IPS-20b (cell line): ENCODE measurements around the gene JAKMIP1.

ENCODE experiments used
- H3K27ac ChIP-seq: one replicate; pipeline ENCODE4 v1.5.1; 2013; ENCODE audit warnings: low read length
- H3K27me3 ChIP-seq: 2 replicates; pipeline ENCODE4 v1.6.1; 2013; ENCODE audit warnings: mild to moderate bottlenecking, low read length, inconsistent platforms; ENCODE audit not compliant: insufficient read depth
- H3K36me3 ChIP-seq: 2 replicates; pipeline ENCODE4 v1.6.1; 2013; ENCODE audit warnings: low read depth, mild to moderate bottlenecking, inconsistent platforms, low read length, moderate library complexity; ENCODE audit not compliant: insufficient read depth
- H3K4me1 ChIP-seq: 2 replicates; pipeline ENCODE4 v1.6.1; 2013; ENCODE audit warnings: mild to moderate bottlenecking, control low read depth, inconsistent platforms, low read length, moderate library complexity; ENCODE audit not compliant: insufficient read depth
- H3K4me3 ChIP-seq: 2 replicates; pipeline ENCODE4 v1.5.1; 2013; ENCODE audit warnings: mild to moderate bottlenecking, low read length, inconsistent platforms
- H3K9ac ChIP-seq: 2 replicates; pipeline ENCODE4 v1.6.1; 2013; ENCODE audit warnings: low read depth, mild to moderate bottlenecking, inconsistent platforms, low read length, moderate library complexity
- H3K9me3 ChIP-seq: 2 replicates; pipeline ENCODE4 v1.6.1; 2013; ENCODE audit warnings: mild to moderate bottlenecking, low read depth, low read length, inconsistent platforms; ENCODE audit not compliant: insufficient read depth

JAKMIP1 gene

GRCh38 chr4:6092971-6093370 is 107.4 kb downstream of the JAKMIP1 start:
- H3K36me3 ChIP-seq, result no peaks in the 10 kb centered on the region

DNA sequence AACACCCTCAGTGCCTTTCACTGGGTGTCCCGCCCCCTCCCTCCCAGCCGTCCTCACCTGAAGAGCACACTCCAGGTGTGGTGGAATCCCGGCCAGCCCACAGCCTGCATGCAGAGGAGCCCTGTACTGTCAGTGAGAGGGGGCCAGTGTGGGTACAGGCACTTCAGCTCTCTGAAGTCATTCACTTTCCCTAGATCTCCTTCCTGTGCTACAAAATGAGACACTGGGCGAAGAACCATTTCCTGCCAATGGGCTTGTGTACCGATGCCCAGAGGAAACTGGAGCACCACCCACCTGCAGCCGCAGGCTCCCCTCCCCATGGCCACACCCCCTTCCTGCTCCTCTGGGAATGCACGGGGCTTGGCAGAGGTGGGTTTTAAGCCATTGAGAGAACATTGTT is 108.2 kb downstream of the JAKMIP1 start:
- Histone ChIP-seq H3K27me3 (no peaks in the 10 kb centered on the region; the same call in 1 of the 2 replicates), H3K27ac (no peak overlapping the region), H3K4me1 (peaks cover 4% of the 10 kb centered on the region; the same call in 1 of the 2 replicates), H3K36me3 (no peaks in the 10 kb centered on the region), H3K9ac (no peak overlapping the region), H3K4me3 (no peak overlapping the region), H3K9me3 (no peaks in the 10 kb centered on the region)

More at GRCh38 chr4:6092971-6093370, 107.4 kb downstream of the JAKMIP1 start:
- peaks cover 4% of the 10 kb centered on the region; the same call in 1 of the 2 replicates for H3K4me1 ChIP-seq
- no peak overlapping the region for H3K9ac ChIP-seq
- H3K9me3 ChIP-seq, result no peaks in the 10 kb centered on the region
- H3K27me3 ChIP-seq, result no peaks in the 10 kb centered on the region; the same call in 1 of the 2 replicates
- H3K27ac ChIP-seq, result no peak overlapping the region
- H3K4me3 ChIP-seq, result no peak overlapping the region

- Histone ChIP-seq H3K4me3 (no peak overlapping the region), H3K9ac (no peak overlapping the region), H3K4me1 (peaks cover 4% of the 10 kb centered on the region; the same call in 1 of the 2 replicates), H3K27ac (no peak overlapping the region), H3K9me3 (no peaks in the 10 kb centered on the region), H3K36me3 (no peaks in the 10 kb centered on the region), H3K27me3 (no peaks in the 10 kb centered on the region; the same call in 1 of the 2 replicates)
Observed at GRCh38 chr4:6090931-6091330, 109.4 kb downstream of the JAKMIP1 start.

- Histone ChIP-seq H3K9me3 (no peaks in the 10 kb centered on the region), H3K27ac (no peak overlapping the region), H3K4me3 (no peak overlapping the region), H3K27me3 (no peaks in the 10 kb centered on the region; the same call in 1 of the 2 replicates), H3K9ac (no peak overlapping the region), H3K4me1 (no peaks in the 10 kb centered on the region; the same call in 1 of the 2 replicates), H3K36me3 (no peaks in the 10 kb centered on the region)
Observed at GRCh38 chr4:6088950-6089349, 111.4 kb downstream of the JAKMIP1 start.

- no peaks in the 10 kb centered on the region; the same call in 1 of the 2 replicates for H3K4me1 ChIP-seq
- no peaks in the 10 kb centered on the region; the same call in 1 of the 2 replicates for H3K27me3 ChIP-seq
- H3K27ac ChIP-seq, result no peak overlapping the region
- no peaks in the 10 kb centered on the region for H3K9me3 ChIP-seq
- H3K4me3 ChIP-seq, result no peak overlapping the region
- no peaks in the 10 kb centered on the region for H3K36me3 ChIP-seq
- no peak overlapping the region for H3K9ac ChIP-seq
Observed at GRCh38 chr4:6087669-6088341, 112.5 kb downstream of the JAKMIP1 start.

- Histone ChIP-seq H3K9ac (no peak overlapping the region), H3K4me1 (no peaks in the 10 kb centered on the region; the same call in 1 of the 2 replicates), H3K36me3 (no peaks in the 10 kb centered on the region), H3K9me3 (no peaks in the 10 kb centered on the region), H3K4me3 (no peak overlapping the region), H3K27ac (no peak overlapping the region), H3K27me3 (no peaks in the 10 kb centered on the region; the same call in 1 of the 2 replicates)
Observed at GRCh38 chr4:6086846-6087245, 113.5 kb downstream of the JAKMIP1 start.

- Histone ChIP-seq H3K9ac (no peak overlapping the region), H3K27ac (no peak overlapping the region), H3K9me3 (no peaks in the 10 kb centered on the region), H3K4me1 (no peaks in the 10 kb centered on the region; the same call in 1 of the 2 replicates), H3K27me3 (no peaks in the 10 kb centered on the region; the same call in 1 of the 2 replicates), H3K4me3 (no peak overlapping the region), H3K36me3 (no peaks in the 10 kb centered on the region)
Observed at GRCh38 chr4:6085691-6086628, 114.4 kb downstream of the JAKMIP1 start.

GRCh38 chr4:6085028-6085690 is 115.2 kb downstream of the JAKMIP1 start:
- H3K9me3 ChIP-seq, result no peaks in the 10 kb centered on the region
- no peak overlapping the region for H3K4me3 ChIP-seq
- no peak overlapping the region for H3K27ac ChIP-seq
- no peak overlapping the region for H3K9ac ChIP-seq
- H3K4me1 ChIP-seq, result no peaks in the 10 kb centered on the region; the same call in 1 of the 2 replicates
- no peaks in the 10 kb centered on the region for H3K36me3 ChIP-seq
- H3K27me3 ChIP-seq, result no peaks in the 10 kb centered on the region; the same call in 1 of the 2 replicates

- Histone ChIP-seq H3K9ac (no peak overlapping the region), H3K27ac (no peak overlapping the region), H3K9me3 (no peaks in the 10 kb centered on the region), H3K27me3 (no peaks in the 10 kb centered on the region), H3K4me3 (no peak overlapping the region), H3K36me3 (no peaks in the 10 kb centered on the region; the same call in 1 of the 2 replicates), H3K4me1 (no peaks in the 10 kb centered on the region)
Observed at GRCh38 chr4:6079965-6080364, 120.4 kb downstream of the JAKMIP1 start.

- H3K36me3 ChIP-seq, result no peaks in the 10 kb centered on the region; the same call in 1 of the 2 replicates
- no peaks in the 10 kb centered on the region for H3K4me1 ChIP-seq
- no peaks in the 10 kb centered on the region for H3K27me3 ChIP-seq
- no peak overlapping the region for H3K9ac ChIP-seq
- no peak overlapping the region for H3K4me3 ChIP-seq
- H3K27ac ChIP-seq, result no peak overlapping the region
- no peaks in the 10 kb centered on the region for H3K9me3 ChIP-seq
Observed at GRCh38 chr4:6078560-6078959, 121.8 kb downstream of the JAKMIP1 start.

DNA sequence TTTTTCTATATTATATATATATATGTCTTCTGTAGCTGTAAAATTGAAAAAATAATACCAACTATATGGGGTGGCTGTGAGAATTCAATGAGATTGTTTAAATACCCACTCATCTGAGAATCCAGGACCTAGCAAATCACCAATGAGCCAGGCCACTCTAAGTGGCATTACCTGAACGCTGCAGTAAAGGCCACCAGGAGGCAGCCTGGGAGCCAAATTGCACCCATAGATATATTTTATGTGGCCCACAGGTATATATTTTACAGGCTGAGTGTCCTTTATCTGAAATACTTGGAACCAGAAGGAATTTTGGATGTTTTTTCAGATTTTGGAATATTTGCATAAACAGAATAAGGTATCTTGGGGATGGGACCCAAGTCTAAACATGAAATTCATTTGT is 124.0 kb downstream of the JAKMIP1 start:
- no peak overlapping the region for H3K4me3 ChIP-seq
- H3K27me3 ChIP-seq, result no peaks in the 10 kb centered on the region
- H3K36me3 ChIP-seq, result no peaks in the 10 kb centered on the region; the same call in 1 of the 2 replicates
- H3K9me3 ChIP-seq, result no peaks in the 10 kb centered on the region
- no peak overlapping the region for H3K27ac ChIP-seq
- peaks cover 10% of the 10 kb centered on the region; the same call in 1 of the 2 replicates for H3K4me1 ChIP-seq
- H3K9ac ChIP-seq, result no peak overlapping the region
